GM10847 (cell line): ENCODE data around the gene ADGRV1.

Experiments used
- POLR2A ChIP-seq: IDR thresholded peaks from 2 replicates; pipeline ENCODE4 v1.6.1; 2011; ENCODE audit not compliant: insufficient read length; ENCODE audit errors: extremely low read depth

ADGRV1 gene

GRCh38 chr5:90866915-90867731 lies 308.5 kb downstream of the ADGRV1 start:
- TF ChIP-seq POLR2A: no peak

DNA sequence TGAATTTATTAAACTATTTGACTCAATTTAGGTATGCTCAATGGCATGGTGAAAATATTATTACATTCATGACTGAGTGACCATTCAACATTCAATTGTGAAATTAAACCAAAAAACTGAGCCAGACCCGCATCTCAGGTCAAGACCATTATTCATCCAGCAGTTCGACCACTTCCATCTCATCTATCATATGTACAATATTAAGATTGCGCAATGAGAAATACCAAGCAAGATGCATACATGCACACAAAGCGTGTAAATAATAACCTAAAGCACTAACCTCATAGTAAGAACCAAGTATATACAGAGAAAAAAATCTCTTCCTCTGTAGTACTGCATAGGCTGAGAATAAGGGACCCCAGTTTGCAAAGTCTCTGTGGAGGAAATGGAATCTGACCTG lies 310.2 kb downstream of the ADGRV1 start:
- TF ChIP-seq POLR2A: no peak

DNA sequence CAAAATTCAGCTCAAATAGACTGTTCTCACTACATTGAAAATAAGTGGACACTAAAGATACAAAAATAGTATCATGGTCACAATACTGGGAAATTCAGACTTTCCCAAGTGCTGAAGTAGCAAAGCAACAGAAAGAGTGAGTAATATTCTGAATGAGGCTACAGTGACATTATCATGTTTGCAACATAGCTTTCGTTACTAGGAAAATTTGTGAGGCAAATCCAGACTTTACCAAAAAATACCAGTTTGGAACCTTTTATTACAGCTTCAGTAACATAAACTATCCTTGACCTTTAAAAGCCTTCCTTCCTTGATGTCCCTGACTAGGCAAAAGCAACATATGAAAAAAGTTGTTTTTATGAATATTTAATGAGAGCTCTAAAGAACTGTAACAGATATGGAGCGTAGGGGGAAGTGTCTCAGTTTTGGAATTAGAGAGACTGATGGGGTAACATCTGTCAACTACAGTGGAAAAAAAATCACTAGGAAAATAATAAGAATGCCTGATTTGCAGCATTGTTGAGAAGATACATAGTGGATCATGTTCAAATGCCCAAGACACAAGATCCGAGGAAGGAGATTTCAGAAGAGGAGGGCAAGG lies 312.9 kb downstream of the ADGRV1 start:
- TF ChIP-seq POLR2A: no peak

DNA sequence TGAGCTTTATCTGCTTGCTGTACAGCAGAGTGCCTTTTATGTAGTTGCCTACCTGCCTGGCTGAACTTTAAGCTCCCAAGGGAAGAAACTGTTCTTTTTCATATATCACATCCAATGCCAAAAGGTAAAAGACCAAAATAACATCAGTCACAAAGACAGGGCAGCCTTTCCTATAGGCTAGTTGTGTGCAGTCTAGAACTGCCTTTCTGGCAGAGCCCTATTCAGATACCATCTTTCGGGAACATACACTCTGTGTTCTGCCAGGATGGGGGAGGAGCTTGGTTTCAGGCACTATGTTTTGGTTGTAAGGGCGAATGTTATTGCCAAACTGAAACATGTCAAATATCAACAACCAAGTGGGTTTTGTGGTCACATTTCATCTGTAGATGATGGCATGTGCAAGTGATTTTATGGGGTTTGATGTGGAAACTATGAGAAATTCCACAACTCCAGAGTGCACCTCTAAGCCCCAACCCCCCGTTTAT lies 314.5 kb downstream of the ADGRV1 start:
- no peak for TF ChIP-seq POLR2A

- TF ChIP-seq POLR2A: no peak
Measured at GRCh38 chr5:90874066-90874465, 315.5 kb downstream of the ADGRV1 start.

GRCh38 chr5:90875456-90875855 lies 316.9 kb downstream of the ADGRV1 start:
- TF ChIP-seq POLR2A: no peak

DNA sequence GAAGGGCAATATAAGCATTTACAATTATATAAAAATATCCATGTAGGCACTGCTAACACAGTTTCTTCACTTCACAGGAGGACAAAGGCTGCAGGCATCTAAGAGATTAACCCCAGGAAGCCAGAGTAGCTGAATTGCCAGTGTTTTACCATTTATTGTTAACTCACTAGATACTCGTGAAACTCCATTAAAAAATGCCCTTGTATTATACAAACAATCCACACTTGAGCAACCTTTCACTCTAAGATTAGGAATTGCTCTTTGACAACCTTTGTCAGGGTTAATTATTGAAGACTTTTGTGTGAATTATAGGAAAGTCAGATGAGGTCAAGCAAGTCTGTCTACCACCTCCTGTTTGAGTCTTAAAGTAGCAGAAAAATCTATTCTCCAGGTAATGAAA lies 317.8 kb downstream of the ADGRV1 start:
- no peak for TF ChIP-seq POLR2A

DNA sequence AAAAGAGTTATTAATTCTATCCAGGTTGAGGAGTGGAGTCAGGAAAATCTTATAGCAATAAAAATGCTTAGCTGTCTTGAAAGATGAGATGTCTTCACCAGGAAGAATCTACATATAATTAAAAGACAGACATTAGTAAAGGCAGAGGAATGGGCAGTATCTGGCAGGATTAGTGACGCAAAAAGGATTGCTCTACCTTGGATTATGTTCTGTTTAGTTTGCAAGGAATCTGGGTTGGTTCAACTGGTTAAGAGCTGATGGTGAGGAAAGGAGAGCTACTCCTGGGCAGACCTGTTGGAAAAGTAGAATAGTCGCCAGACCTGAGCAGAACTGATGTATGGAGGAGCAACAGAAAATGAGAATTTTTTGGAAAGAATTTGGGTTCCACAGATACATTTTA lies 318.5 kb downstream of the ADGRV1 start:
- TF ChIP-seq POLR2A: no peak

DNA sequence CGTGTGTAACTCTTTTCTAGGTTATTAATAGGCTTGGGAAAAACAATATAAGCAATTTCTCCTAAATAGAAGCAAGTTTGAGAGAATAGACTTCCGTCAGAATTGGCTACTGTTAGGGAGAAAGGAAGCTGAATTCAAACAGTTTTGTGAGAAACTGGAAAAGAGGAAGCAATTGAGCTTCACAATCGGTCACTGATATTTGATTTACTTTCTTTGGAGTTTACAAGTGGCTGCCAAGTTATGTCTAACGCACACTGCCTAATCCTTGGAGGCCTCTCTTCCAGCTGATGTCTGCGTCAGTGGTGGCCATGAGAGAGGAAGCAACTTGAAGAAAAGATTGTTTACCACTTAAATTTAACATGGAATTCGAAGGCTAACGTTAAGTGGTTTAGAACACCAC lies 319.5 kb downstream of the ADGRV1 start:
- no peak for TF ChIP-seq POLR2A

DNA sequence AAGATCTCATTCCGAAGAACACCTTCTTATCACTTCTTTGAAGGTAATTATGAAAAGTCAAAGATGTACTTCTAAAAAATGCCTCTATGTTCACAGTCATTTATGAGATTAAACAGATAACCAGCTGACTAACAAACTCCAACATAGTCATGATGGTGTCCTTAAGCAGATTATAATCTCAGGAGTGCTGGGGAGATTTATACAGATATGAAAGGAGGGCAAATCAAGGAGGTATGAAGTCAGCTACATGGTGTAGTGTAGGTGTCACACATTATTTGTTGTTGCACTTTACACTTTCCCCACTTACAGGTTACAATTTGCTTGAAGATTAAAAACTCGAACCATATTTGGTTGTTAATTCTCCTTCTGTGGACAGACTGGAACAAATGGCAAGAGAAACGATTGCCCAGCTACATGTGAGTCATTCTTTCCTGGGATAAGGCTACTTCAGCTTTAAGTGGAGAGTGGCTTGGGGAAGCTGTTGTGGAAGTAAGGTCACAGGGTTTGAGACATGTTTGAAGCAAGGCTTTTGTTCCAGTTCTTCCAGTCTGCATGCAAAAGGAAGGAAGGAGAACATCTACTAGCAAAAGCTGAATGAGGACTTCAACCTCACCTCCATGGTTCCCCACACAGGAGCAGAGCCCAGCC lies 320.1 kb downstream of the ADGRV1 start:
- TF ChIP-seq POLR2A: no peak

DNA sequence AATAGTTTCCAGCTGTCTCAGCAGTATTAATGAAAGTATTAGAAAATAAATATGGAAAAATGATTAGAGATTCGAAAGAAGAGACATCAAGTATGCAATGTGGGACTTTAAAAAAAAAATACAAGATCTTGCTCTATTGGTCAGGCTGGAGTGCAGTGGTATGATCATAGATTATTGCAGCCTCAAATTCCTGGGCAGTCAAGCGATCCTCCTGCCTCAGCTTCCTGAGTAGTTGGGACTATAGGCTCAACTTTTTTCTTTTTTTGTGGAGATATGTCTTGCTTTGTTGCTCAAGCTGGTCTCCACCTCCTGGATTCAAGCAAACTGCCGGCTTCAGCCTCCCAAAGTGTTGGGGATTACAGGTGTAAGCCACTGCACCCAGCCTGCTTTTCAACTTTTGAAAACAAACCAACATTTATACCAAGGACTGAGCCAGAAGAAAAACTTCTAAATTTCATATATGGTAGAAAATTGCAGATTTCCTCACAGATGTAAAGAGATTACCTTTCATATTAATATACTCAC lies 323.1 kb downstream of the ADGRV1 start:
- TF ChIP-seq POLR2A: no peak

DNA sequence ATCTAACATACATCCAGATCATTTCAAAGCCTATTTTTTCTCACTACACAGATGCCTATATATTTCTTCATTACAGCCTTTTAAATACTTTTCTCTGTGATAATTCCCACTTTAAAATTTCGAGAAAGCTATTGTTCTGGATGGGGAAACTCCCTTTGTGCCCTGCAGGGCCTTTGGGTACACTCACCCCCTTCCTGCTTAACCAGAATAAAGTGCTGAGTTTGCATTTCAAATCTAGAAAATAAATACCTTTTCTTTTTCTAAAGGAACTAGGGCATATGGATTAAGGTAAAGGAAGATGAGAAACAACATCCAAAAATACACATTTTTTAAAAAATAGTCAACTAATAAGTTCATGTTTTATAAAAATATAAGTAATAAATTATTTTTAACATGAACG lies 323.9 kb downstream of the ADGRV1 start:
- no peak for TF ChIP-seq POLR2A

- no peak for TF ChIP-seq POLR2A
Measured at GRCh38 chr5:90885180-90885868, 326.7 kb downstream of the ADGRV1 start.

- no peak for TF ChIP-seq POLR2A
Measured at GRCh38 chr5:90886381-90886780, 327.8 kb downstream of the ADGRV1 start.

- TF ChIP-seq POLR2A: no peak
Measured at GRCh38 chr5:90888511-90889324, 330.1 kb downstream of the ADGRV1 start.

DNA sequence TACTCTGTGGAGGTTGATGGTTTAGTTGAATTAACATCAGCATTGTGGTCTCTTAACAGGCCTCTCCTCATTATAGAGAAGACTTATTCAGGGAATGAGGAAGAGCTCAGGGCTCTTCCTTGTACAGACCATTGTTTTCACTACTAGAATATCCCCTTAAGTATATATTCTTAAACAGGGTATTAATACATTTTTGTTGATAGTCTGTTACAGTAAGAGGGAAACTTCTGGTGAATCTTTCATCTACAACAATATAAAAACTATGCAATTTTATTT lies 330.7 kb downstream of the ADGRV1 start:
- no peak for TF ChIP-seq POLR2A
